Loucy (cell line): ENCODE results near the gene CAMK2D.

ENCODE experiments used
- EZH2phosphoT487 ChIP-seq: fragments of 200-600 bp; IDR thresholded peaks from 2 replicates; pipeline ENCODE4 v1.6.1; 2018; ENCODE audit warnings: antibody characterized with exemption, mild to moderate bottlenecking, moderate library complexity, borderline replicate concordance
- TF ChIP-seq, protein P1 (sequence below): fragments of 200-600 bp; sonication (generic); conservative IDR thresholded peaks from 2 replicates; pipeline ENCODE4 v1.5.1; 2014; ENCODE audit warnings: mild to moderate bottlenecking, antibody characterized with exemption, low read length

DNA sequence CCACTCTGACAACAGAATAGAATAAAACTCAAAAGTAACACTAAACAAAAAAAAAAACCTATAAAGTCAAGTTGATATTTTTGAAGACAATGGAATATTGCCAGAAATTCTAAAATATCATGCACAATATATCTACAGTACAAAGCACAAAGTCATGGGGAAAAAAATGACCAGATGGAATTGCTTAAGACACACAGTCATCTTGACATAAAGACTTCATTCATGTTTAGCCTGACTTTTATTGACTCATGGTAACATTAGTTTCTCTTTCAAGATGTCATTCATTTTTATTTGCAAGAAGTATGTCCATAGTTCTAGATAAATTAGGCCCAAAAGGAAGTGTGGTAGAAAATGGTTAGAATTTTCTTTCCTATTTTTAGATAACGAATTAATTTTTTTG is 259.1 kb downstream of the CAMK2D start:
- no peak for TF ChIP-seq EZH2phosphoT487
- TF ChIP-seq, protein P1, sequence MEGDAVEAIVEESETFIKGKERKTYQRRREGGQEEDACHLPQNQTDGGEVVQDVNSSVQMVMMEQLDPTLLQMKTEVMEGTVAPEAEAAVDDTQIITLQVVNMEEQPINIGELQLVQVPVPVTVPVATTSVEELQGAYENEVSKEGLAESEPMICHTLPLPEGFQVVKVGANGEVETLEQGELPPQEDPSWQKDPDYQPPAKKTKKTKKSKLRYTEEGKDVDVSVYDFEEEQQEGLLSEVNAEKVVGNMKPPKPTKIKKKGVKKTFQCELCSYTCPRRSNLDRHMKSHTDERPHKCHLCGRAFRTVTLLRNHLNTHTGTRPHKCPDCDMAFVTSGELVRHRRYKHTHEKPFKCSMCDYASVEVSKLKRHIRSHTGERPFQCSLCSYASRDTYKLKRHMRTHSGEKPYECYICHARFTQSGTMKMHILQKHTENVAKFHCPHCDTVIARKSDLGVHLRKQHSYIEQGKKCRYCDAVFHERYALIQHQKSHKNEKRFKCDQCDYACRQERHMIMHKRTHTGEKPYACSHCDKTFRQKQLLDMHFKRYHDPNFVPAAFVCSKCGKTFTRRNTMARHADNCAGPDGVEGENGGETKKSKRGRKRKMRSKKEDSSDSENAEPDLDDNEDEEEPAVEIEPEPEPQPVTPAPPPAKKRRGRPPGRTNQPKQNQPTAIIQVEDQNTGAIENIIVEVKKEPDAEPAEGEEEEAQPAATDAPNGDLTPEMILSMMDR, result no peak
